Prostate gland (tissue), 2 donors: ENCODE data around the gene CIDEA.

Source experiments
- CTCF ChIP-seq, 4 experiments: fragments of 200-600 bp in 2 of 4; fragments of 450-650 bp in 2 of 4; sonication (generic) in 2 of 4; IDR thresholded peaks; 1 replicate in 3 of 4; 2 replicates in 1 of 4; pipeline ENCODE4 v1.5.1; 2016 to 2019; ENCODE audit warnings: antibody characterized with exemption in 4 of 4, mild to moderate bottlenecking in 2 of 4, moderate library complexity in 2 of 4
- POLR2AphosphoS5 ChIP-seq: sonication (generic); formaldehyde crosslinking; IDR thresholded peaks from one replicate; pipeline ENCODE4 v1.6.1; 2017; ENCODE audit warnings: antibody characterized with exemption

- TF ChIP-seq CTCF (IDR thresholded peaks at IDR 0.05) = no peak
- TF ChIP-seq POLR2AphosphoS5 = no peak
Observed at GRCh38 chr18:12246849-12247808, 7.0 kb upstream of the CIDEA start.
